Activated T-cell treated with anti-CD3 and anti-CD28 coated beads, Interleukin-2, amount 50 U/mL, for 72 hours (primary cell): Measurements from ENCODE around the gene TPPP. TPM values are rescaled to one million over a fixed set of nuclear protein-coding genes. Genes with fewer than 3 reads are reported as not detected.
"Not testable (repeated sequence)": the region's sequence is repeated elsewhere in the genome, so short reads cannot be mapped to it uniquely, and the experiment has no call there.

Experiments used
- ATAC-seq, 2 donors: fragments of 150-1000 bp; cut with Tn5 transposase; replicated peaks in 1 of 2; 2 replicates each; pipeline ENCODE4 v1.10.0; 2021; ENCODE audit warnings: moderate library complexity in 2 of 2, mild to moderate bottlenecking in 1 of 2
- DNase-seq, 2 donors: peaks; one replicate each; pipeline ENCODE4 v3.0.0; 2021 to 2022; ENCODE audit warnings: mixed read lengths in 1 of 2
- H3K27ac Mint-ChIP-seq: one replicate; pipeline ENCODE4 v1.8.0; 2022; ENCODE audit warnings: mild to moderate bottlenecking, moderate library complexity, mixed read lengths
- H3K27me3 Mint-ChIP-seq: one replicate; pipeline ENCODE4 v1.8.0; 2022; ENCODE audit warnings: low read depth, mixed read lengths
- H3K36me3 Mint-ChIP-seq, 2 donors: one replicate each; pipeline ENCODE4 v1.8.0; 2022; ENCODE audit warnings: mixed read lengths in 2 of 2, mild to moderate bottlenecking in 1 of 2; ENCODE audit not compliant: insufficient read depth in 2 of 2
- H3K4me1 Mint-ChIP-seq: one replicate; pipeline ENCODE4 v1.8.0; 2022; ENCODE audit warnings: low read depth, mixed read lengths
- H3K4me3 Mint-ChIP-seq, 2 donors: one replicate each; pipeline ENCODE4 v1.8.0; 2022; ENCODE audit warnings: mild to moderate bottlenecking in 2 of 2, mixed read lengths in 2 of 2, moderate library complexity in 2 of 2
- H3K9me3 Mint-ChIP-seq, 2 donors: one replicate each; pipeline ENCODE4 v1.8.0; 2022; ENCODE audit warnings: mixed read lengths in 2 of 2
- total RNA-seq, 2 donors: library from RNA; stranded (reverse); gene quantifications; one replicate each; pipeline ENCODE4 v1.2.3, GENCODE V29; 2022

The TPPP gene
- total RNA-seq, 2 donors from 2014 or later = 0.29 to 0.32 TPM

GRCh38 chr5:713686-714085, 20.5 kb upstream of the TPPP start:
- H3K27me3 Mint-ChIP-seq = peaks cover 20% of the 10 kb centered on the region
- DNase-seq, H3K27ac Mint-ChIP-seq, ATAC-seq, H3K36me3 Mint-ChIP-seq, H3K9me3 Mint-ChIP-seq, H3K4me1 Mint-ChIP-seq, H3K4me3 Mint-ChIP-seq: not testable (repeated sequence)

GRCh38 chr5:708848-709517, 15.8 kb upstream of the TPPP start:
- H3K27ac Mint-ChIP-seq, DNase-seq, H3K4me1 Mint-ChIP-seq, H3K9me3 Mint-ChIP-seq, ATAC-seq, H3K4me3 Mint-ChIP-seq, H3K27me3 Mint-ChIP-seq, H3K36me3 Mint-ChIP-seq: not testable (repeated sequence)

GRCh38 chr5:708374-708773, 15.2 kb upstream of the TPPP start:
- H3K4me1 Mint-ChIP-seq, ATAC-seq, H3K9me3 Mint-ChIP-seq, H3K36me3 Mint-ChIP-seq, H3K27me3 Mint-ChIP-seq, H3K4me3 Mint-ChIP-seq, H3K27ac Mint-ChIP-seq, DNase-seq: not testable (repeated sequence)

- H3K27ac Mint-ChIP-seq, H3K27me3 Mint-ChIP-seq, H3K4me3 Mint-ChIP-seq, H3K36me3 Mint-ChIP-seq, ATAC-seq, H3K4me1 Mint-ChIP-seq, DNase-seq, H3K9me3 Mint-ChIP-seq: not testable (repeated sequence)
These were observed 13.0 kb upstream of the TPPP start for GRCh38 chr5:706127-706526.

GRCh38 chr5:696753-697702, 3.9 kb upstream of the TPPP start:
- not testable (repeated sequence) for DNase-seq, H3K27me3 Mint-ChIP-seq, H3K4me1 Mint-ChIP-seq, H3K27ac Mint-ChIP-seq, ATAC-seq, H3K4me3 Mint-ChIP-seq, H3K9me3 Mint-ChIP-seq, H3K36me3 Mint-ChIP-seq

GRCh38 chr5:696191-696590, 3.0 kb upstream of the TPPP start:
- not testable (repeated sequence) for H3K4me1 Mint-ChIP-seq, H3K9me3 Mint-ChIP-seq, H3K4me3 Mint-ChIP-seq, H3K36me3 Mint-ChIP-seq, ATAC-seq, H3K27ac Mint-ChIP-seq, DNase-seq, H3K27me3 Mint-ChIP-seq

- not testable (repeated sequence) for H3K9me3 Mint-ChIP-seq, ATAC-seq, H3K36me3 Mint-ChIP-seq, H3K4me3 Mint-ChIP-seq, DNase-seq, H3K27ac Mint-ChIP-seq, H3K4me1 Mint-ChIP-seq, H3K27me3 Mint-ChIP-seq
These were observed 2.3 kb upstream of the TPPP start for GRCh38 chr5:695475-695874.

- peak in 1 of 2 donors; percentile 26 for DNase-seq
These were observed 885 bp upstream of the TPPP start for GRCh38 chr5:694042-694431.

GRCh38 chr5:692529-693041, 567 bp downstream of the TPPP start:
- not testable (repeated sequence) for H3K27ac Mint-ChIP-seq, DNase-seq, H3K9me3 Mint-ChIP-seq, H3K27me3 Mint-ChIP-seq, H3K36me3 Mint-ChIP-seq, H3K4me1 Mint-ChIP-seq, ATAC-seq
- H3K4me3 Mint-ChIP-seq = peak overlapping the region in 1 of 2 donors; percentile 61

More at GRCh38 chr5:694042-694431, 885 bp upstream of the TPPP start:
- H3K9me3 Mint-ChIP-seq, H3K27me3 Mint-ChIP-seq, H3K36me3 Mint-ChIP-seq, H3K4me1 Mint-ChIP-seq, ATAC-seq, H3K27ac Mint-ChIP-seq: not testable (repeated sequence)
- peak overlapping the region in 1 of 2 donors; percentile 39 for H3K4me3 Mint-ChIP-seq

GRCh38 chr5:691817-692528, 1.2 kb downstream of the TPPP start:
- Mint-ChIP-seq H3K36me3 (no peaks in the 10 kb centered on the region), H3K4me3 (peak overlapping the region; percentile 56 to 76), H3K27ac (no peak overlapping the region)

GRCh38 chr5:691049-691448, 2.1 kb downstream of the TPPP start:
- not testable (repeated sequence) for H3K36me3 Mint-ChIP-seq, H3K27ac Mint-ChIP-seq, H3K27me3 Mint-ChIP-seq, H3K4me3 Mint-ChIP-seq, ATAC-seq, DNase-seq, H3K4me1 Mint-ChIP-seq, H3K9me3 Mint-ChIP-seq

More at GRCh38 chr5:691817-692528, 1.2 kb downstream of the TPPP start:
- Mint-ChIP-seq H3K4me1 (no peaks in the 10 kb centered on the region), H3K9me3 (no peaks in the 10 kb centered on the region), H3K27me3 (no peaks in the 10 kb centered on the region)
- DNase-seq (no peak), ATAC-seq (no peak)

- H3K27me3 Mint-ChIP-seq, H3K4me1 Mint-ChIP-seq, H3K9me3 Mint-ChIP-seq, DNase-seq, H3K36me3 Mint-ChIP-seq, ATAC-seq, H3K4me3 Mint-ChIP-seq, H3K27ac Mint-ChIP-seq: not testable (repeated sequence)
These were observed 2.9 kb downstream of the TPPP start for GRCh38 chr5:690293-690692.
